8988T (cell line): Measurements from ENCODE around the gene TECTA.
"Not testable (repeated sequence)": the region's sequence is repeated elsewhere in the genome, so short reads cannot be mapped to it uniquely, and the experiment has no call there.

Experiments used
- DNase-seq: peaks from one replicate; pipeline ENCODE4 v3.0.0; 2011

TECTA gene

GRCh38 chr11:121129362-121130340 is 28.6 kb downstream of the TECTA start:
- DNase-seq: peak; percentile 72

- no peak for DNase-seq
Observed at GRCh38 chr11:121131656-121132055, 30.6 kb downstream of the TECTA start.

GRCh38 chr11:121132211-121132976 is 31.4 kb downstream of the TECTA start:
- no peak for DNase-seq

- DNase-seq: no peak
Observed at GRCh38 chr11:121134741-121135312, 33.8 kb downstream of the TECTA start.

- no peak for DNase-seq
Observed at GRCh38 chr11:121137005-121137404, 36.0 kb downstream of the TECTA start.

- DNase-seq: no peak
Observed at GRCh38 chr11:121138259-121138658, 37.2 kb downstream of the TECTA start.

- DNase-seq: no peak
Observed at GRCh38 chr11:121140369-121140768, 39.3 kb downstream of the TECTA start.

- DNase-seq: no peak
Observed at GRCh38 chr11:121141066-121141465, 40.0 kb downstream of the TECTA start.

GRCh38 chr11:121143921-121144320 is 42.9 kb downstream of the TECTA start:
- DNase-seq: no peak

- DNase-seq: no peak
Observed at GRCh38 chr11:121144723-121145122, 43.7 kb downstream of the TECTA start.

- DNase-seq: no peak
Observed at GRCh38 chr11:121145826-121146225, 44.8 kb downstream of the TECTA start.

GRCh38 chr11:121149116-121149515 is 48.1 kb downstream of the TECTA start:
- no peak for DNase-seq

GRCh38 chr11:121151207-121151688 is 50.2 kb downstream of the TECTA start:
- no peak for DNase-seq

GRCh38 chr11:121152764-121153163 is 51.7 kb downstream of the TECTA start:
- DNase-seq: no peak

- no peak for DNase-seq
Observed at GRCh38 chr11:121153472-121153871, 52.4 kb downstream of the TECTA start.

GRCh38 chr11:121154486-121155314 is 53.7 kb downstream of the TECTA start:
- DNase-seq: no peak

- DNase-seq: no peak
Observed at GRCh38 chr11:121157756-121158155, 56.7 kb downstream of the TECTA start.

GRCh38 chr11:121159741-121160140 is 58.7 kb downstream of the TECTA start:
- no peak for DNase-seq

- DNase-seq: no peak
Observed at GRCh38 chr11:121161349-121161917, 60.4 kb downstream of the TECTA start.

- DNase-seq: no peak
Observed at GRCh38 chr11:121163658-121164308, 62.7 kb downstream of the TECTA start.

GRCh38 chr11:121177629-121178028 is 76.6 kb downstream of the TECTA start:
- not testable (repeated sequence) for DNase-seq
